ENCODE measurements around the gene GPAM.
"Not testable (repeated sequence)": the region's sequence is repeated elsewhere in the genome, so short reads cannot be mapped to it uniquely, and the experiment has no call there.

Gene GPAM

DNA sequence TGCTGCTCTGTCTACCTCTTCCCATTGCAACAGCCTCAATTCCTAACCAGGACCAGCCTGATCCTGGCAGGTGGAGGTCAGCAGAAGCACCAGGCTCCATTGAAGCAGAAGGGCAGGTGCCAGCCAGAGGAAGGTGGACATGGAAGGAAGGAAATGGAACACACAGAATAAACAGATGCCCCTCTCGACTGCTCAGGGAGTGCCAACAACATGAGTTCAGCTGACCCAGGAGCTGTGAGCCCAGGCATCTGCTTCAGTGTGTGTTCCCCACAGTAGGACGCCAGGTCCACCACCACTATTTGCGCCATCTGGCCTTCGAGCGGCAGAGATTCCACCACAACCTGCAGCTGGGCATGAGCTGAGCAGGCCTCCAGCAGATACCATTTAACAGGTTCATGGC, 56.7 kb downstream of the GPAM start:
- no peak for DNase-seq

DNA sequence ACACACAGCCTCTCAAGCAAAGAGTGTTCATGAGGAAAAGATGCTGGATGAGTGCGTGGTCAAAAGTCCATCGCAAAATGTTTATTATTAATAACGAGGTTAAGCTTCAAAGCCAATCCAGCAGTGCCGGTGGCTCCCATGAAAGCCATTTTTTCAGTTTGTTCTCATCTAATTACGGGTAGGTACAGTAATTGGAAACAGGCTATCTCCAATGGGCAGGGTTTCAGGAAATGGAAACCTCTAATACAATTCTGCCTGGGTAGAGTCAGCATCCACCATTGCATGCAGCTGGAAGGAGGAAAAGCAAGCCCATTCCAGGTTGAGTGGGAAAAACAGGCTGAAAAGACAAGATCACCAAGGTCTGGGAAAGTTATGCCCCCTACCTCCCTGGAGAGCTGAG, 57.4 kb downstream of the GPAM start:
- no peak for DNase-seq

DNA sequence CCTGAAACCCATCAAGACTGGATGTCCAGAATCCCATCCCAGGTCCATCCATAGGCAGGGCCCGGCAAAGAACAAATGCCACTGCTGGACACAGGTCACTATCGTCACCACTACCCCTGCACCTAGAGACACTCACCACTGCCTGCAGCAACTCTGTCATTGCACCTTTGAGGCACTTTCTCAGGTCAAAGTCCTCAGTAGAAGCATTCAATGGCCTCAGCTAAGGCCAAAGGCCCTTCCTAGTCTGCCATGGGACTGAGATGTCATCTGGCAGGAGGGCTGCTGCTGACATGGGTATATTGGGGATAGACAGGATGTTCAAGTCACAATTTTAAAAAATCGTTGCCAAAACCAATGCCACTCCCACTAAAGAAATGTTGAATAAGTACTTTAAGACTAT, 58.7 kb downstream of the GPAM start:
- no peak for DNase-seq

DNA sequence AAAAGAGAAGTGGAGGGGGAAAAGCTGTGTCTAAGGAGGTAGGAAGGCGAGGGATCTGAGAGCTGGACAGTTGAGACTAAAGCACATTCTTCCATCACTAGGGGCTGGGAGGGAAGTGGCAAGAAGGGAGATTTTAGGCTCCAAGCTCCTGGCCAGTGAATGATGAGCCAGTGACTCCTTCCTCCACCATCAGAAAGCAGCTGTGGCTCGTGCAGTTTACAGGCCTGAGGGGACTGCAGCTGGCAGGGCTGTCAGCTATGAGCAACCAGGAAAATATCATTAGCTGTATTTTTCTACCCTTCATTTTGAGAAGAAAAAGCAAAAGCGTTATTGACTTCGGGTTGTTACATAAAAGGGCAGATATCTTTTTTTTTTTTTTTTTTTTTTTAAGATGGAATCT, 60.7 kb downstream of the GPAM start:
- DNase-seq, result no peak

DNA sequence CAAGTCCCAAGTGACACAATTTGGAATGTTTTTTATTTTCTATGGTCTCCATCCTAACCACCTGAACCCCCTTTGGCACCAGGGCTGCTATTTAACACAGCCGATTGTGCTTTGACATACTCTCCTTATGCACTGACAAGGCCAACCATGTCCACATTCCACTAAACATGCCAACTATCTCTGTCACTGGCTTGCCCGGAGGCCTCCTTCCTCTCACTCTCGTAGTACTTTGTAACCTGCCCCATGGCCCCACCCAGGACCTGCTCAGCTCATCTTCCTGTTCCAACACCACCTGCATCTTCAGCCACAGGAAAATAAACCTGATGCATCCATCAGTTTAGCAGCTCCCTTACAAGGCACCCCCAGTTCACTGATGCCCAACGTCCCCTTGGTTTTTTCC, 63.1 kb downstream of the GPAM start:
- DNase-seq, result no peak

DNA sequence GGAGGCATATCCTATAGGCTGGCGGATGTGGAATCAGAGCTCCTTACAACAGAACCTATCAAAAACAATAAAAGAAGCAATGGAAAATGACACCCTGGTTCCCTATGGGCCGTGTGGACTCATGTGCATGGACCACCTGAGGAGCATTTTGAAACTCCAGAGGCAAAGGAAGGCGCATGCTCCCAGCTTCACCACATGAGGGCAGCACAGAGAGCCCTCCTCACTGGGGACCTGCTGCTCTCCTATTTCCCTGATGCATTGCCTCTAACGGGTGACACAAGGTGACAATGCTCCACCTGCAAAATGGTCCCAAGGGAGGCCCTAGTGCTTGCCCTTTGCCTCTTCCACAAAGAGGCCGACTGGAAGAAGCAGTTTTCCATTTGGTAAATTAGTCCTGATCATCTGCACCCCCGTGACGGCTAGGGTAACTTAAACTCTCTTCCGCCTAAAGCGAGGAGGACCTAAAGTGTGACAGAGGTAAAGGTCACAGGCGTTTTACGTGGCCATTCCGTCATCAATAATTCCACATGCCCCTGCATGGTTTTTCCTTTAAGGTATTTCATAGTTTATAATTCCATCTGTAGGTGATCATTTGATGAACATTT, 67.7 kb downstream of the GPAM start:
- DNase-seq, result no peak

DNA sequence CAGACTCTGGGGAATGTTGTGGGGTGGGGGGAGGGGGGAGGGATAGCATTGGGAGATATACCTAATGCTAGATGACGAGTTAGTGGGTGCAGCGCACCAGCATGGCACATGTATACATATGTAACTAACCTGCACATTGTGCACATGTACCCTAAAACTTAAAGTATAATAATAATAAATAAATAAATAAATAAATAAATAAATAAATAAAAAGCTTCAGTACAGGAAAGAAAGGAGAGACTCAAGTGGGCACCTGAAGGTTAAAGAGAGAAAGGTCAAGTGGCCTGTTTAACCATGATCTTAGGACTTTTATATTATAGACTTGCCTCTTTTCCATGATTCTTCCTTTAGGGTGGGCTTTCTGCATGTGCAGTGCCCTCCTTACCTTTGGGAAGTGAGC, 73.8 kb downstream of the GPAM start:
- DNase-seq, result not testable (repeated sequence)
